Mesenchymal stem cell (in vitro differentiated cells and primary cell): ENCODE data around the gene TTF2.

Experiments used
- DNase-seq: peaks from one replicate; pipeline ENCODE4 v3.0.0-alpha.2; 2013
- H2AFZ ChIP-seq: one replicate; pipeline ENCODE4 v1.6.1; 2013; ENCODE audit warnings: low read depth, mild to moderate bottlenecking, control low read depth, inconsistent platforms, low read length, moderate library complexity
- H2AK5ac ChIP-seq: 2 replicates; pipeline ENCODE4 v1.6.1; 2013; ENCODE audit warnings: low read length, moderate library complexity, mild to moderate bottlenecking, inconsistent platforms; ENCODE audit not compliant: severe bottlenecking
- H2BK120ac ChIP-seq: one replicate; pipeline ENCODE4 v1.6.1; 2013; ENCODE audit warnings: low read depth, mild to moderate bottlenecking, inconsistent platforms, low read length, moderate library complexity
- H2BK12ac ChIP-seq, 2 experiments: one replicate each; pipeline ENCODE4 v1.6.1; 2013; ENCODE audit warnings: inconsistent platforms in 2 of 2, low read length in 2 of 2, mild to moderate bottlenecking in 2 of 2, moderate library complexity in 2 of 2, control low read depth in 1 of 2
- H2BK15ac ChIP-seq: one replicate; pipeline ENCODE4 v1.6.1; 2013; ENCODE audit warnings: mild to moderate bottlenecking, low read depth, inconsistent platforms; ENCODE audit not compliant: poor library complexity, severe bottlenecking
- H2BK5ac ChIP-seq: 2 replicates; pipeline ENCODE4 v1.6.1; 2013; ENCODE audit warnings: low read depth, mild to moderate bottlenecking, low read length, control low read depth, inconsistent platforms; ENCODE audit not compliant: poor library complexity, severe bottlenecking
- H3K14ac ChIP-seq, 2 experiments: one replicate each; pipeline ENCODE4 v1.6.1; 2013; ENCODE audit warnings: inconsistent platforms in 2 of 2, low read length in 2 of 2, control low read depth in 1 of 2, mild to moderate bottlenecking in 1 of 2, moderate library complexity in 1 of 2
- H3K18ac ChIP-seq, 2 experiments: one replicate each; pipeline ENCODE4 v1.6.1; 2013; ENCODE audit warnings: inconsistent platforms in 2 of 2, low read length in 2 of 2, control low read depth in 1 of 2, low read depth in 1 of 2, mild to moderate bottlenecking in 1 of 2
- H3K23ac ChIP-seq, 2 experiments: one replicate each; pipeline ENCODE4 v1.6.1; 2013; ENCODE audit warnings: inconsistent platforms in 2 of 2, low read length in 2 of 2, mild to moderate bottlenecking in 2 of 2, moderate library complexity in 2 of 2, control low read depth in 1 of 2
- H3K27ac ChIP-seq: 2 replicates; pipeline ENCODE4 v1.5.1; 2013; ENCODE audit warnings: mild to moderate bottlenecking, moderate library complexity, low read length, control low read depth, inconsistent platforms; ENCODE audit not compliant: poor library complexity, severe bottlenecking
- H3K27me3 ChIP-seq, 2 experiments: 2 replicates each; pipeline versions ENCODE4 v1.6.1 to v1.7.0; 2013; ENCODE audit warnings: low read length in 2 of 2, mild to moderate bottlenecking in 2 of 2, moderate library complexity in 2 of 2, control low read depth in 1 of 2, inconsistent platforms in 1 of 2; ENCODE audit not compliant: control insufficient read depth in 1 of 2, insufficient read depth in 1 of 2
- H3K36me3 ChIP-seq, 2 experiments: 2 replicates each; pipeline versions ENCODE4 v1.6.1 to v1.7.0; 2013; ENCODE audit warnings: low read length in 2 of 2, control low read depth in 1 of 2, inconsistent platforms in 1 of 2, low read depth in 1 of 2, mild to moderate bottlenecking in 1 of 2; ENCODE audit not compliant: insufficient read depth in 2 of 2, control insufficient read depth in 1 of 2
- H3K4ac ChIP-seq, 2 experiments: one replicate each; pipeline ENCODE4 v1.6.1; 2013; ENCODE audit warnings: inconsistent platforms in 2 of 2, low read length in 2 of 2, mild to moderate bottlenecking in 2 of 2, moderate library complexity in 2 of 2, control low read depth in 1 of 2, low read depth in 1 of 2
- H3K4me1 ChIP-seq: 2 replicates; pipeline ENCODE4 v1.6.1; 2013; ENCODE audit warnings: low read depth, low read length, control low read depth; ENCODE audit not compliant: control insufficient read depth, insufficient read depth
- H3K4me2 ChIP-seq: 2 replicates; pipeline ENCODE4 v1.6.1; 2013; ENCODE audit warnings: low read length, mild to moderate bottlenecking, inconsistent platforms; ENCODE audit not compliant: poor library complexity, severe bottlenecking
- H3K4me3 ChIP-seq, 2 experiments: 2 replicates each; pipeline versions ENCODE4 v1.5.1 to v1.7.0; 2013; ENCODE audit warnings: low read length in 2 of 2, mild to moderate bottlenecking in 2 of 2, control low read depth in 1 of 2, low read depth in 1 of 2; ENCODE audit not compliant: insufficient read depth in 1 of 2
- H3K79me1 ChIP-seq: replicated peaks from 2 replicates; pipeline ENCODE4 v1.6.1; 2013; ENCODE audit warnings: mild to moderate bottlenecking, control low read depth, low read length, inconsistent platforms; ENCODE audit not compliant: poor library complexity, severe bottlenecking
- H3K9ac ChIP-seq: 2 replicates; pipeline ENCODE4 v1.7.0; 2013; ENCODE audit warnings: mild to moderate bottlenecking, low read length, moderate library complexity
- H3K9me3 ChIP-seq: 2 replicates; pipeline ENCODE4 v1.7.0; 2013; ENCODE audit warnings: mild to moderate bottlenecking, low read length; ENCODE audit not compliant: control insufficient read depth
- H4K8ac ChIP-seq: one replicate; pipeline ENCODE4 v1.6.1; 2013; ENCODE audit warnings: inconsistent platforms, mild to moderate bottlenecking, low read length, moderate library complexity
- H4K91ac ChIP-seq: one replicate; pipeline ENCODE4 v1.6.1; 2013; ENCODE audit warnings: mild to moderate bottlenecking, low read length, inconsistent platforms
- WGBS: methylation state at CpG from one replicate; pipeline ENCODE4 v1.1.7; 2013; ENCODE audit warnings: mixed read lengths; 5-methylcytosine and 5-hydroxymethylcytosine counted together

TTF2 gene

DNA sequence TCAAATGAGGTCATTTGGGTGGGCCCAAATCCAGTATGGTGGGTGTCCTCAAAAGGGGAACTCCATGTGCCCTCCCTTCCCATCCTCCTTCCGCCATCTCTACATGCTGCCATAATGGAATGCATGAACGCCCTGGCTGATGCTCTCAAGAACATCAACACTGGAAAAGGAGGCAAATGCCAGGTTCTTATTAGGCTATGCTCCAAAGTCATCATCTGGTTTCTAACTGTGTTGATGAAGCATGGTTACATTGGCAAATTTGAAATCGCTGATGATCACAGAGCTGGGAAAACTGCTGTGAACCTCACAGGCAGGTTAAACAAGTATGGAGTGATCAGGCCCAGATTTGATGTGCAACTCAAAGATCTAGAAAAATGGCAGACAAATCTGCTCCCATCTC is 78.0 kb downstream of the TTF2 start:
- Histone ChIP-seq H3K4ac (no peak overlapping the region), H4K91ac (no peak overlapping the region), H3K27ac (no peak overlapping the region), H3K4me2 (no peak overlapping the region), H2AK5ac (no peak overlapping the region), H4K8ac (no peak overlapping the region), H3K9ac (no peak overlapping the region), H2BK15ac (no peak overlapping the region), H2BK12ac (no peak overlapping the region), H2BK5ac (no peak overlapping the region), H2BK120ac (no peak overlapping the region), H3K79me1 (no peaks in the 10 kb centered on the region), H3K27me3 (no peaks in the 10 kb centered on the region), H3K18ac (no peak overlapping the region), H3K14ac (no peak overlapping the region), H3K9me3 (no peaks in the 10 kb centered on the region), H3K4me1 (no peaks in the 10 kb centered on the region), H3K4me3 (no peak overlapping the region), H3K23ac (no peak overlapping the region), H2AFZ (no peak overlapping the region), H3K36me3 (no peaks in the 10 kb centered on the region)
- WGBS, result 96% methylated on average over 3 of the region's 3 CpGs
- no peak for DNase-seq

DNA sequence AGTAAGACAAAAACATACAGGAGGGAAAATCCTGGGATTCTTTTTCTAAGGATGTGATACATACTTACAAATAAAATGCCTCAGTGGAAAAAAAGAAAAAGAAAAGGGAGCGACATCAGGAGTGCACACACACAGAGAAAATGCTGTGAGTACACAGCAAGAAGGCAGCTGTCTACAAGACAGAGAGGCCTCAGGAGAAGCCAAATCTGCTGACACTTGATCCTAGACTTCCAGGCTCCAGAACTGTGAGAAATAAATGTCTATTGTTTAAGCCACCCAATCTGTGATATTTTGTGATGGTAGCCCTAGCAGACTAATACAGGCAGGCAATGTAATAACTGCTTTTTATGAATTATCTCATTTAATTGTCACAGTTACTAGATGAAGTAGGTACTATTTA is 78.4 kb downstream of the TTF2 start:
- Histone ChIP-seq H3K14ac (no peak overlapping the region), H3K9ac (no peak overlapping the region), H2AFZ (no peak overlapping the region), H3K4me2 (no peak overlapping the region), H3K9me3 (no peaks in the 10 kb centered on the region), H3K4me1 (no peaks in the 10 kb centered on the region), H3K4ac (no peak overlapping the region), H3K18ac (no peak overlapping the region), H4K91ac (no peak overlapping the region), H3K4me3 (no peak overlapping the region), H3K27me3 (no peaks in the 10 kb centered on the region), H2BK5ac (no peak overlapping the region), H3K36me3 (no peaks in the 10 kb centered on the region), H3K27ac (no peak overlapping the region), H2BK12ac (no peak overlapping the region), H2BK15ac (no peak overlapping the region), H3K79me1 (no peaks in the 10 kb centered on the region), H4K8ac (no peak overlapping the region), H2AK5ac (no peak overlapping the region), H3K23ac (no peak overlapping the region), H2BK120ac (no peak overlapping the region)
- DNase-seq, result no peak
- WGBS, result 96% methylated on average over 1 of the region's 1 CpG

DNA sequence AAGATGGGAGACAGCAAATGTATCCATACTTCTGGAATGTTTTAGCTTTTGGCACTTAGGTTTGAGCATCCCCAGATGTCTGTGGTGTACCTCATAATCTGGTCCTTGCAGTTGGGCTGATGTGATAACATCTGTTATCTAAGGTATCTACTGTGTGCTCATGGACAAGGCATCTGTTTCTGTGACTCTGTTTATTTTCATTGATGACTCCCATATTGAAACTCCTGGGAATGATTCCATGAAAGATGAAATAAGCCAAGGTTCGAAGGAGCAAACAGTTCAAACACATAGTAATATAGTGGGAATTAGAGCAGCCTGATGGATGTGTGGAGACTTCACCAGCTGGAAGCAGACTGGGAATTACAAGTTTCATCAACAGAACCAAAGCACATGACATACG is 82.1 kb downstream of the TTF2 start:
- H3K27me3 ChIP-seq, result no peaks in the 10 kb centered on the region
- H3K18ac ChIP-seq, result no peak overlapping the region
- 67% methylated on average over 2 of the region's 2 CpGs for WGBS

DNA sequence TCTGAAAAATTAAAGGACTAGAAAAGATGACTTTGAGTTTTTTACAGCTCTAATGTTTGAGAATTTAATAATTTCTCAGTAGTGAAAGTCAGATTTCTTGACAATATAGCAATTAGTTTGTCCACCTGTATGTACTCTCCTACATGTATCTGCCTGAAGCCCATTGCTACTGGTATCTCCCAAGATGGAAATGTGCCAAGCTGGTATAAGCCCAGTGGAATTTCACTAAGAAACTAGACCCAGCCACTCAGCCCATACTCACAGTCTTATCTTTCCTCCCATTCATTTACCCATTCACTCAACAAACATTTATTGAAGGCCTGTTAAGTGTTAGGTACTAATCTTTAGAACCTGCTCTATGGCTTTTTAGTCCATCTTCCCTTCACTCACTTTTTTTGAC is 83.0 kb downstream of the TTF2 start:
- Histone ChIP-seq H3K4ac (no peak overlapping the region), H3K4me1 (peaks cover 5% of the 10 kb centered on the region), H2AK5ac (no peak overlapping the region), H2BK15ac (no peak overlapping the region), H2BK12ac (no peak overlapping the region), H3K4me2 (no peak overlapping the region), H2BK5ac (no peak overlapping the region), H3K36me3 (no peaks in the 10 kb centered on the region), H3K4me3 (no peak overlapping the region), H3K9ac (no peak overlapping the region), H3K9me3 (no peaks in the 10 kb centered on the region), H4K91ac (no peak overlapping the region), H3K23ac (no peak overlapping the region), H3K18ac (no peak overlapping the region), H3K14ac (no peak overlapping the region), H3K27ac (no peak overlapping the region), H2AFZ (no peak overlapping the region), H3K79me1 (no peaks in the 10 kb centered on the region), H4K8ac (no peak overlapping the region), H2BK120ac (no peak overlapping the region), H3K27me3 (no peaks in the 10 kb centered on the region)
- no peak for DNase-seq

More for the DNA sequence above, 82.1 kb downstream of the TTF2 start:
- no peak overlapping the region for H3K9ac ChIP-seq
- no peak for DNase-seq
- H2BK5ac ChIP-seq, result no peak overlapping the region
- no peak overlapping the region for H2AFZ ChIP-seq
- peaks cover 4% of the 10 kb centered on the region for H3K4me1 ChIP-seq
- H2BK12ac ChIP-seq, result no peak overlapping the region
- no peak overlapping the region for H3K14ac ChIP-seq
- no peak overlapping the region for H3K4me2 ChIP-seq
- no peak overlapping the region for H4K91ac ChIP-seq
- no peak overlapping the region for H2BK120ac ChIP-seq
- H3K79me1 ChIP-seq, result no peaks in the 10 kb centered on the region
- no peak overlapping the region for H3K27ac ChIP-seq
- H3K23ac ChIP-seq, result no peak overlapping the region
- H3K9me3 ChIP-seq, result no peaks in the 10 kb centered on the region
- no peak overlapping the region for H3K4ac ChIP-seq
- no peak overlapping the region for H3K4me3 ChIP-seq
- H4K8ac ChIP-seq, result no peak overlapping the region
- H2BK15ac ChIP-seq, result no peak overlapping the region
- H3K36me3 ChIP-seq, result no peaks in the 10 kb centered on the region
- H2AK5ac ChIP-seq, result no peak overlapping the region
